Right ventricle myocardium superior (tissue), 1 donor: Measurements from ENCODE around the gene IL15RA. TPM values are rescaled to one million over a fixed set of nuclear protein-coding genes. Genes with fewer than 3 reads are reported as not detected.
"Not testable (repeated sequence)": the region's sequence is repeated elsewhere in the genome, so short reads cannot be mapped to it uniquely, and the experiment has no call there.

Experiments
- ATAC-seq: fragments of 200-7000 bp; cut with Tn5 transposase; one replicate; pipeline ENCODE4 v1.9.1; 2020; ENCODE audit warnings: mild to moderate bottlenecking; ENCODE audit not compliant: poor library complexity
- DNase-seq: peaks from one replicate; pipeline ENCODE4 v3.0.0-alpha.2; 2020
- intact Hi-C: fragments of 100-400 bp; cut with DNase I; formaldehyde crosslinking; loops from one replicate; pipeline ENCODE4 v1.11.2; 2022
- total RNA-seq: library from RNA; stranded (reverse); fragmentation: NEBNext Ultra II Directional; extraction: Animal tissue kit (Norgen Biotek cat#: 25700); gene quantifications from one replicate; pipeline ENCODE4 v1.2.1, GENCODE V29; 2021
- donor health status: DM: no; HTN: yes; CAD: no; lungs with severe emphysema.

The IL15RA gene
- total RNA-seq, 1 donor from 2014 or later = 8.2 TPM

DNA sequence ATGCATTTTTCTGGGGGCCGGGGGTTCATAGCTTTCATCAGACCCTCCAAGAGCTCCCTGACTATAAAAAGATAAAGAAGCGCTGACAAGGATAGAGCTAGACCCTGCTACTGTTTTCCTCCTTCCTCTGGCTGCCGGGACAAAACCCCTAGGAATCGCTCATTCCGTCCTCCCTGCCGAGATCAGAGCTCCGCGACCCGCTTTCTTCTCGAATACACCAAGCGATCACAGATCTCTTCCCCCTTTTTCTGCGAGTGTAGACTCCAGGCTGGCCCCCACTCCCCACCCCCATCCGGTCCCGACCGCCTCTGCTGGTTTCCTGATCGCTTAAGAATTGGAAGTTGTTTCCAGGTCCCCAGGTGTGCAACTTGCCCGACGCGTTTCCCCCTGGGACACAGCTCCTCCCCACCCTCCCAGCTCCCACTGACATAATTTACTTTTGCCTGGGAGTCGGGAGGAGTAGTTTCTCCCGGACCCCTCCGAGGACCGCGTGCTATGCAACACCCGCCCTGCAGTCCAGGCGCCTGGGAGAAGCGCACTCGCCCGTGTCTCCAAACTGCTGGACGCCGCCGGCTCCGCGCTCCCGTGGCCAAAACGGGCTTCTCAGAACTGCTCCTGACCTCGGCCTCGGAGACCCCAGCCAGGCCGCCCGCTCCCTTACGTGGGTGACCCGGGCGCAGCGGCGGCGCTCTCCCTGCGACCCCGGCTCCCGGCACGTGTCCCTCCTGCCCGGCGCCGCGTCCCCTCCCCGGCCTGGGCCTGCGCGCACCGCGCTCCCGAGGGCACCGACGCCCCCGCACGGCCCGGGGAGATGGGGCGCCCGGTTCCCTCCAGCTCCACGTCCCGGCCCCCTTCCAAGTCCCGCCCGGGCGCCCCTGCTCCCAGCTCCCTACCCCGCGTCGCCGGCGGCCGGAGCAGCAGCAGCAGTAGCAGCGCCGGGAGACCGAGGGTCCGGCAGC, 552 bp downstream of the IL15RA start:
- peak; percentile 70 for ATAC-seq
- intact Hi-C loops = no loop called here
- DNase-seq = peak; percentile 72

DNA sequence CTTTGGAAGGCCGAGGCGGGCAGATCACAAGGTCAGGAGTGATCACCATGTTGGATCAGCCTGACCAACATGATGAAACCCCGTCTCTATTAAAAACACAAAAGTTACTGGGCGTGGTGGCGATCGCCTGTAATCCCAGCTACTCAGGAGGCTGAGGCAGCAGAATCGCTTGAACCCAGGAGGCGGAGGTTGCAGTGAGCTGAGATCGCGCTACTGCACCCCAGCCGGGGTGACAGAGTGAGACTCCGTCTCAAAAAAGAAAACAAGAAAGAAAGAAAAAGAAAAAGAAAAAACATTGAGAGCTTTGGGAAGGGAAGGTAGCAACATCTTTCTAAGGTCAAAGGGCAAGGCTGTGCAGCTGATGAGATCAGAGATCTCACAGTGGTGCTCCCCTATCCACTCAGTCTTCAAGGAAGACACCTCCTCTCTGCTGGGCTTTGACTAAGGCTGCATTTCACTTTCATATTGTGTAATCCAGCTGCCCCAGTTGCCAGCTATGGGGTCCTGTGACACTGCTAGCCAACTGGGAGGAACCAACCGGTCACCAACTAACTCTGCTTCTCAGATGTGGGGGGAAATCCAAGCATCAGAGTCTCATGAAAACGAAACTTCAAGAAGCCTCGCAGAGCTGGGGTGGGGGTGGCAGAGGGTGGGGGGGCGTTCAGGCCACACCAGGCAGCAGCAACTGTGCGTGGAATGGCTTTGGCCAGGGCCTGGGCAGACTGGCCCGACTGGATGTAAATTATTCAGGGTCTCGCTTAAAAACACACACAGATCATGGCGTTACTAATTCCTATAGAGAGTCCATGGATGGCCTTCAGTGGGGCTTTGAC, 1.5 kb downstream of the IL15RA start:
- intact Hi-C loops = no loop called here
- ATAC-seq (peak; percentile 50), DNase-seq (no peak)

DNA sequence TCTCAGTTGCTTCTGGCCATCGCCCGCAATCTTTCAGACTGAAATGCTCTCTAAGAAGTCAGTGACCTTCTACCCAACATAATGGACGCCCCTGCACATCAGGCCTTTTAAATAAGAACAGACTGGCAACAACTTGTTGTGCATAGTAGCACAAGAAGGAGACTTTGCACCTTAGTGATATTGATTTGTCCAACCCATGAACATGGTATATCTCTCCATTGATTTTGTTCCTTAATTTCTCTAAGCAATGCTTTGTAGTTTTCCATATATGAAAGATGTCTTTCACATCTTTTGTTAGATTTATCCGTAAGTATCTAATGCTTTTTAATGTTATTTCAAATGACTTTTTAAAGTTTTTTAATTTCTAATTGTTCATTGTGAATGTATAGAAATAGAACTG, 4.3 kb downstream of the IL15RA start:
- DNase-seq (no peak), ATAC-seq (no peak)
- intact Hi-C loops = no loop called here

DNA sequence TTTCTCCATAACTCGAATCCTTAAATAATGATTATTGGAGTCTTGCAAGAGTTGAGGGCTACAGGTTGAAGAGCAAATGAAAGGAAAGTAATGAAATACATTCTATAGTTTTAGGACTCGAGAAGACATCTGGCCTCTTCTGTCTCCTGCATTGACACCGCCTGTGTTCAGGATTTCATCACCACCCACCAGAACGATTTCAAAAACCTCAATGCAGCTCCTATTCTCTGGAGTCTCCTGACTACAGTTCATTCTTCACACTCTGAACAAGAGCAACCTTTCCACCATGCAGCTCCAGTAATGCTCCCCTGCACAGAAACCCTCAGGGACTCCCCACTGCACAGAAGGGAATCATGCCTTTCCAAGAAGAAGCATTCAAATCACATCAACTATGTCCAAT, 5.5 kb downstream of the IL15RA start:
- no peak for DNase-seq
- peak; percentile 46 for ATAC-seq
- intact Hi-C loops = no loop called here

DNA sequence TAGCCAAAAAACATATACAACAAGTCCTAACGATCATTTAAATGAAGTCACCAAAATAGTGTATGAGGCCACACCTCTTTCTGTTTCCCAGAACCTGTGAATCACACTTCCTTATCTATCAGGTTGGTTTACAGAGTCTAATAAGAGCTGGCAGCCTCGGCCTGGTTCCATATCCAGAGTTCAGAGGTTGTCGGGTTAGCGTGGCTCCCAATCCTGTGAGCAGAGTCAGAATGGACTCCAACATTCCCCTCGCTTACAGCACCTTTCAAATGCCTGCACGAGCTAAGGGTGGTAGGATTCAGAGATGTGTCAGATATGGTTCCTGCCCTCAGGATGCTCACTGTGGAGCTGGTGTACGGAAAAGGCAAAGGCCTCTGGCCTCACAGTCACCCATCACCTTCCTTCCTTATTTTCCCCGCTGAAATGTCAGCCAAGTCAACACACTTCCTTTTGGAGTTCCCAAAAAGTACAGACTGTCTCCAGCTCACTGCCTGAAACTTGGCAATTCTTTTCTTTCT, 6.0 kb downstream of the IL15RA start:
- peak; percentile 70 for ATAC-seq
- DNase-seq = no peak
- intact Hi-C loops = no loop called here

DNA sequence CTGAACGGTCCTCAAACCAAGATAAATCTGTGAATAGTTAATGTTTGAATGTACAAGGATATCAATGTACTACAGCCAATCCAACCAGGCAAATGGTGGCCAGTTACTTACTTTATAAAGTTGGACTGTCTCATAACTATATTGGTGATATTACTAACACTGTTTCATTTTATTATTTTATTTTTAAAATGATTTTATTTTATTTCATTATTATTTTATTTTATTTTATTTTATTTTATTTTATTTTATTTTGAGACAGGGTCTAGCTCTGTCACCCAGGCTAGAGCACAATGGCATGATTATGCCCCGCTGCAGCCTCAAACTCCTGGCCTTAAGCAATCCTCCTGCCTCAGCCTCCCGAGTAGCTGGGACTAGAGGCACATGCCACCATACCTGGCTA, 6.8 kb downstream of the IL15RA start:
- ATAC-seq (no peak), DNase-seq (no peak)
- intact Hi-C loops = no loop called here

DNA sequence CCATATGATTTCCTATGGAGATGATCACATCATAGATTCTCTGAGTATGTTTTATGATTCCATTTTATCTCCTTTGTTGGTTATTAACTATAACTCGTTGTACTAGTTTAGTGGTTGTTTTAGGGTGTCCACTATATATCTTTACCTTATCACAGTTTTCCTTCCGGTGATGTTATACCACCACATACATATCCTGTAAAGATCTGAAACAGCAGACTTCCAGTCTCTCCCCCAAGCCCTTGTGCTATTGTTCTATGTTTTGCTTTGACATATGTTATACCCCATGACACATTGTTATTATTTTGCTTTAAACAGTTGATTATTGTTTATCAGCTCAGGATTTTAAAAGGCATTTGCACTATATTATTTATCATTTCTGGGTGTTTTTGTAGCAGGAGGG, 7.3 kb downstream of the IL15RA start:
- intact Hi-C loops = no loop called here
- no peak for ATAC-seq
- no peak for DNase-seq

DNA sequence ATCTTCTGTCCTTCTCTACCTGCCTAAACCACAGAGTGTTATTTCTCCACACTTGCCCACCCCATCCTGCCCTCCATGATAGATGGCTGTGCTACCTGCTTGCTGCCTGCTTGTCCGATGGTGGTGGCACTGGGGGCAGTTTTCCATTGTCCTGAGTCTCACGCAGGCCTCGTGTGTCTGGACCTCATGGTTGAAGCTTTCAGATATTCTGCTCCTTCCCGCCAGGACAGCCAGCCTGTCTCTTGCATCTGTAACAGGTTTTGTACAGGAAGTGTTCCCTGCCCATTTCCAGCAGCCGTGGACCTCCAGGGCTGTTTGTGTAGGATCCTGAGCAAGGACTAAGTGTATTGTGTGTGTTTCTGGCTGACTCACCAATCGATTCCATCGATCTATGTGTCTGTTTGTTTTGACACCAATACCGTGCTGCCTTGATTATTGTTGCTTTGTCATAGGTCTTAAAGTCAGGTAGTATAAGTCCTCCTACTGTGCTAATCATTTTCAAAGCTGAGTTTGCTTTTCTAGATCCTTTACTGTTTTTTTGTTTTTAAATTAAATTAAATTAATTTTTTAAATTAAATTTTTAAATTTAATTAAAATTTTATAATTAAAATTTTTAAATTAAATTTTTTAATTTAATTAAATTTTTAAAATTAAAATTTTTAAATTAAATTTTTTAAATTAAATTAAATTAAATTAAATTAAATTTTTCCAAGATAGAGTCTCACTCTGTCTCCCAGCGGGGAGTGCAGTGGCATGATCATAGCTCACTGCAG, 8.5 kb downstream of the IL15RA start:
- DNase-seq (no peak), ATAC-seq (no peak)
- intact Hi-C loops = no loop called here

DNA sequence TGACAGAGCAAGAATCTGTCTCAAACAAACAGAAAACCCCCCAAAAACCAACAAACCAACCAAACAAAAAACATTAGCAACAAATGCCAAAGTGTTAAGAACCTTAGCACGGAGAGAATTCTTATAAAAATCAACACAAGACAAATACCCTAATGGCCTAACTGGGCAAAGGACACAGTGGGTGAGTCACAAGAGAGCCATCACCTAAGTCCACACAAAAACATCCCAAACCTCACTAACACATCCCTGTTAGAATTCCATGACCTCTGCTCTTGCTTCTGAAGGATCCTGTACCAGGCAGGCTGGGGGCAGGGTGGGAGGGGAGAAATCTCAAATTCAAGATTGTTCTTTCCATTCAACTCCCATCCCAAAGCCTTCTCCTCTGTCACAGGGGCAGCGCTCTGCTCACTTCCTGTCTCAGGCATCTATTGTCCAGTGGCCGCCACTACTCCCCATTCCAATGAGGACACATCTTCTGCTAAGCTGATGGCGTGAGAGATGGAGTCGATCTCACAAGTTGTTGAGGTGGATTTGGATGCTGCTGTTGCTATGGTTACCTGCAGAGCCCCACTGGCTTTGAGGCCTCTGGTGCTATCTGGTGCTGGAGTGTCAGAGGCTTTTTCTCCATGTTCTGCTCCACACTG, 9.2 kb downstream of the IL15RA start:
- DNase-seq = no peak
- no peak for ATAC-seq
- intact Hi-C loops = no loop called here

DNA sequence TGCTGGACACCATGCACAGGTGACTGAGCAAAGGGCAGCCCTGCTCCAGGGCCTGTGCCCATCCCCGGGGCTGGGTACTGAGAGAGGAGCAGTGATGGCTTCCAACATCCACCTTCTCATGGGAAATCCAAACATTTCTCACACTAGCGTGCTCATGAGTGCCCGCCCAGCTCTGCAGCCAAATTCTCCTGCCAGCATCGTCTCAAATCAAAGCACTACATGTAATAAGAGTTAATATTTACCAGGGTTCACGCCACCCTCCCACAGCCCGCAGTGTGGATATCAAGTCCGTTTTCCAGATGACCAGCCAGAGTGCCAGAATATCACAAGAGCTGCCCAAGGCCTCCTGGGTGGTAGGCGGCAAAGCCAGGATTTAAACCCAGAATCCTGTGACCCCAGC, 12.1 kb downstream of the IL15RA start:
- intact Hi-C loops = no loop called here
- no peak for DNase-seq
- ATAC-seq = no peak

DNA sequence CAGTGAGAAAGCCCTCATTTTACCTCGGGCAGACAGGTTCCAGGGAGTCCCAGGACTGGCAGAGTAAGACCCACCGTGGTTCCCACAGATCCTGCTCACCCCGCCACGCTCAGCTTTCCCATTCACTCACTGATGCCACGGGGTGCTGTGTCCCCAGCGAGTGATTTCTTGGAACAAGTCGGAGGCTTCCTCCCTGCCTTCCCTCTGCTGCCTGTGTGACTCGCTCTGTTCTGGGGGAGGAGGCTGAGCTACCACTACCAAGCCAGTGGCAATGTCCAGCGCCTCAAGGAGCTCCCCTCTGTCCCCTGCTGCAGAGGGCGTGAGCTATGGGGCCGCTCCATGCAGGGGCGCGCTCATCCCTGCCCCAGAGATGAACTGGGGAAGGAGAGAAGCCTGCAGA, 12.6 kb downstream of the IL15RA start:
- DNase-seq (peak; percentile 8), ATAC-seq (no peak)
- intact Hi-C loops = no loop called here

DNA sequence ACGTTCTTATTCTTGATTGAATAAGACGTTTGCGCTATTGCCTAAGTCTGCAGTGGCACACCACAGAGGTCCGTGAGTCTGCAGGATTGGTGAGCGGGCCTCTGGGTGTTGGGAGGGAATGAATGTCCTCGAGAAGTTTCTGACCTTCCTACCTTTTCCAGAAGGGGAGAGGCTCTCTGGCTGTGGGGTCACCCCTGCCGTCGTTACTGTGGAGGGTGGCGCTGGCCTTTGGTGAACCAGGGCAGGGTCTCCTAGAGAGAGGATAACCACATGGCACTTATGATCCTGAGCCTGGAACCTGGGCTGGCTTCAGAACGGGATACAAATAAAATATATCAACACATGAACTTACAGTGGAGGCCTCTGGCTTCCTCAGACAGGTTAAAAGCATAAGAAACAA, 13.8 kb downstream of the IL15RA start:
- DNase-seq = peak; percentile 8
- ATAC-seq = no peak
- intact Hi-C loops = no loop called here

DNA sequence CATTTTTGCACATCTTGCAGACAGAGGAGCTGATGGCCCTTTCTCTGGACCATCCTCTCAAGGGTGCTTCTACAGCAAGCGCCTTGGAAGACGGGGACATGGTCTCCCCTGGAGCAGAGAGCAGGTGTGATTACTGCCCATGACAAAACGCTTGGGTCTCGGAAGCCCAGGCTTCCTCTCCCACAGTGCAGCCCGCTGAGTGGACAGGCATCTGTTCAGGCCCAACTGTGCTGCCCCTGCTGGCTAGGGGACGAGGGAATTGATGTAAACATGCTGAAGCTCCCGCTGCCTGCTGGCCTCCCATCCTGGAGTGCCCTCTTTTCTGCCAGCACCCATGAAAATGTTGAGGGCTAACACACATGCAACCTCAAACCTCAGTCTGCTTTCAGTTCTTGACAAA, 14.3 kb downstream of the IL15RA start:
- intact Hi-C loops = no loop called here
- DNase-seq = peak; percentile 8
- ATAC-seq = no peak

DNA sequence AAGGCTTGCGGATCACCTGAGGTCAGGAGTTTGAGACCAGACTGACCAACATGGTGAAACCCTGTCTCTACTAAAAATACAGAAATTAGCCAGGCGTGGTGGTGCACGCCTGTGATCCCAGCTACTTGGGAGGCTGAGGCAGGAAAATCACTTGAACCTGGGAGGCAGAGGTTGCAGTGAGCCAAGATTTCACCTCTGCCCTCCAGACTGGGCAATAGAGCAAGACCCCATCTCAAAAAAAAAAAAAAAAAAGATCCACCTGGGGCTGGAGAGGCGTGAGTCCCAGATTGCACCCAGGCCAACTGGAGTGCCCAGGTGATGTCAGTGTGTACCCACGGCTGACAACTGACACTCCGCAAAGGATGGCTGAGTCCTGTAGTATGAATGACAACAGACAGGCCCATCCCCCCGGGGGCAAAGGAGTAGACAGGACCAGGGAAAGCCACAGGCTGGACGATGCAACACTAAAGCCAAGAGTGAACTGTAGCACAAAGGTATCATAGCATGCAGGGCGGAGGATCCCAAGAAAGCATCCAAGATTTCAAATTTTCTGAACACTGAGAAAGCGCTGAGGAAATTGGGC, 14.9 kb downstream of the IL15RA start:
- ATAC-seq, DNase-seq, intact Hi-C loops: not testable (repeated sequence)

DNA sequence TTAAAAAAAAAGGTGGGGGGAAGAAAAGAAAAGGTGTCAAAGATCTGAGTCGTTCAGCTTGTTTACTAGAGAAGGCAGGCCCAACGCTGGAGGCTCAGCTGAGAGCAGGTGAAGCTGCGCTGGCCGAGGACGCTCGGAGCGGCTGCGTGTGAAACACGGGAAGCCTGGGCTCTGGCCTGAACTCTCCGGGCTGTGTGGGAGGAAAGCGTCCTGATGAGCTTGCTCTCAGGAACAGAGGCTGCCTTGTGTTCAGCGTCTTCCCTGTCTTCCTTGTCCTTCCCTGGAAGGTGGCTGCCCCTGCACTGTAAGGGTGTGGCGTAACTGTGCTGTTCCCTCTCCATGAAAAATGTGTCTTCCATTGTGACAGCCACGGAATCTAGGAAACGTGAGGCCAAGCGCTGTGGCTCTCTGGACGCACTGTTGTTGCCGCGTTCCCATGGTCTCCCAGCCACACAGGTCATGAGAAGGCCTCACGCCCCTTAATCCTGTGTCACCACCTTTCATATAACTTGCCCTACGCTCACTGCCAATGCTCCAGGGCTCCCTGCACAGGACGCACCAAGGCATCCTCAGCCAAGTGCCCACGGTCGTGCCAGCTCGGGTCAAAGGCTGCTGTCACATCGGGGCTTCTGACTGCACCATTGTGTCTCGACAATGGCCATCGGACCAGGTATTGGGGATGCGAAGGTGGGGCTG, 15.8 kb downstream of the IL15RA start:
- intact Hi-C loops = no loop called here
- DNase-seq = peak; percentile 22
- ATAC-seq = no peak

DNA sequence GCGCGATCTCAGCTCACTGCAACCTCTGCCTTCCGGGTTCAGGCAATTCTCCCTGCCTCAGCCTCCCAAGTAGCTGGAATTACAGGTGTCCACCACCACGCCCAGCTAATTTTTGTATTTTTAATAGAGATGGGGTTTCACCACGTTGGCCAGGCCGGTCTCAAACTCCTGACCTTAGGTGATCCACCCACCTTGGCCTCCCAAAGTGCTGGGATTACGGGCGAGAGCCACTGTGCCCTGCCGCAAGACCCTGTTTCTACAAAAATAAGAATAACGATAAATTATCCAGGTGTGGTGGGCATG, 16.4 kb downstream of the IL15RA start:
- intact Hi-C loops, ATAC-seq: not testable (repeated sequence)
- DNase-seq = peak; percentile 6

DNA sequence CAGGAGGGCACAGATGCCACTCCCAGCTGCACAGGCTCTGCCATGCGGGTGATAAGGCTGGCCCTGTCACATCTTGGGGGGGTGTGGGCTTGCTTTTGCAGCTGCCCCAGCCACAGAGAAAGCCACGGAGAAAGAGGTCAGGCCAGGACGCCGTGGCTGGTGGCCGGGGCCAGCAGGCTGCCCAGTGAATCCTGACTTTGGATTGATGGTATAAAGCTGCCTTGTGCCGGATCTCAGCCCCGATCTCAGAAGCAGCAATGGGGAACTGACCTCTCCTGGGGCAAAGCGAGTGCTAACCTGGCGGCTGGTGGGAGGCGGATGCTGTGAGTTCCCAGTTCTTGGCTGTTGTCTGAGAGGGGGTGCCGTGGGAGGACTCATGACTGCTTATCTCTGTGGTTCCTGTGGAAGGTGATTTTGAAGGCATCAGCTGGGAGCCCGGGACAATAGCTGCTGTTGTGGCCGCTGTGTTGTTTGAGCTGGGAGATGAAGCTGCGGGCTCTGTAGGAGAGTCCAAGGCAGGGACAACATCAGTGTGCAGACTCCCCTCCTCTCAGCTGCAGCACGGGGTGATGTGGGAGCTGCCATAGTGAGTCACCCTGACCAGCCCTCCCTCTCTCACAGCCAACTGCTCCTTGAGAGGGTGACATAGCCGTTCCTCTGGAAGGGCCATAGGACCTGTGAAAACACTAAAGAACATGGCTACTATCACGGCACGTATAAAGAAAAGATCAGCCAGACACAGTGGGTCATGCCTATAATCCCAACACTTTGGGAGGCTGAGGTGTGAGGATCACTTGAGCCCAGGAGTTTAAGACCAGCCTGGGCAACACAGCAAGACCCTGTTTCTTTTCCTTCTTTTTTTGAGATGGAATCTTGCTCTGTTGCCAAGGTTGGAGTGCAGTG, 17.0 kb downstream of the IL15RA start:
- ATAC-seq = no peak
- DNase-seq = peak; percentile 29
- intact Hi-C loops = no loop called here
